Measurements from ENCODE around the gene STON2.

DNA sequence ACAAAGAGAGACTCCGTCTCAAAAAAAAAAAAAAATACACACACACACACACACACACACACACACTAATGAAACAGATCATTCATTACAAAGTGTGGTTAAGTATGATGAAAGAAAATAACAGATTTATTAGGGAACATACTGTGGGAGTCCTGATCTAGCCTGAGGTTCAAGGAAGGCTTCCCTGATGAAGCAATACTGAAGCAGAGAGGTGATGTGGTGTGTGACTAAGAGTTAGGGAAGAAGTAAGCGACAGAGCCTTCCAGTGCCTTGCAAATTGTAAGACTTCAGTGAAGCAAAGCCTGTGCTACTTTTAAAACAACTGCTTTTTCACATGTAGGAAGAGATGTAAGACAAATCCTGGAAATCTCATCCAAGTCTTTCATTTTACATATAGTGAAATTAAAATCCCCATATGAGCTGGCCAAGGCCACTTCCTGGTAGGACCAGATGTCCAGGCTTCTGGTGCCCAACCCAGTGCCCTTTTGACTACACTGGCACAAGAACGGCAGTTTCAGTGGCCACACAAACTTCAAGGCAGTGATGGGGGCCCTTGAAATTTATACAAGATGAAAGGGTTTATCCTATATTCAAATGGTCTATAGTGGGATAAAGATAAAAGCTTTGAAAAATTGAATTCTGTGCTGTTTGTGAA lies 86.2 kb downstream of the STON2 start:
- TF ChIP-seq, protein P1, sequence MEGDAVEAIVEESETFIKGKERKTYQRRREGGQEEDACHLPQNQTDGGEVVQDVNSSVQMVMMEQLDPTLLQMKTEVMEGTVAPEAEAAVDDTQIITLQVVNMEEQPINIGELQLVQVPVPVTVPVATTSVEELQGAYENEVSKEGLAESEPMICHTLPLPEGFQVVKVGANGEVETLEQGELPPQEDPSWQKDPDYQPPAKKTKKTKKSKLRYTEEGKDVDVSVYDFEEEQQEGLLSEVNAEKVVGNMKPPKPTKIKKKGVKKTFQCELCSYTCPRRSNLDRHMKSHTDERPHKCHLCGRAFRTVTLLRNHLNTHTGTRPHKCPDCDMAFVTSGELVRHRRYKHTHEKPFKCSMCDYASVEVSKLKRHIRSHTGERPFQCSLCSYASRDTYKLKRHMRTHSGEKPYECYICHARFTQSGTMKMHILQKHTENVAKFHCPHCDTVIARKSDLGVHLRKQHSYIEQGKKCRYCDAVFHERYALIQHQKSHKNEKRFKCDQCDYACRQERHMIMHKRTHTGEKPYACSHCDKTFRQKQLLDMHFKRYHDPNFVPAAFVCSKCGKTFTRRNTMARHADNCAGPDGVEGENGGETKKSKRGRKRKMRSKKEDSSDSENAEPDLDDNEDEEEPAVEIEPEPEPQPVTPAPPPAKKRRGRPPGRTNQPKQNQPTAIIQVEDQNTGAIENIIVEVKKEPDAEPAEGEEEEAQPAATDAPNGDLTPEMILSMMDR (IDR thresholded peaks at IDR 0.05): no peak
- TF ChIP-seq POLR2A (IDR thresholded peaks at IDR 0.05): no peak
